Hepatocyte (in vitro differentiated cells): ENCODE data around the gene ESR1.

Experiments
- EZH2 ChIP-seq: fragments of 200-600 bp; sonication (generic); IDR thresholded peaks from 2 replicates; pipeline ENCODE4 v1.6.1; 2016; ENCODE audit warnings: antibody characterized with exemption, mild to moderate bottlenecking, borderline replicate concordance
- EZH2phosphoT487 ChIP-seq: fragments of 200-600 bp; sonication (generic); IDR thresholded peaks from one replicate; pipeline ENCODE4 v1.6.1; 2018; ENCODE audit warnings: antibody characterized with exemption, mild to moderate bottlenecking, low read depth, moderate library complexity; ENCODE audit not compliant: unreplicated experiment, severe bottlenecking
- TF ChIP-seq, protein P1 (sequence below): fragments of 200-600 bp; sonication (generic); IDR thresholded peaks from 2 replicates; pipeline ENCODE4 v1.5.1; 2016; ENCODE audit warnings: antibody characterized with exemption, mild to moderate bottlenecking; ENCODE audit not compliant: poor library complexity

- TF ChIP-seq, protein P1, sequence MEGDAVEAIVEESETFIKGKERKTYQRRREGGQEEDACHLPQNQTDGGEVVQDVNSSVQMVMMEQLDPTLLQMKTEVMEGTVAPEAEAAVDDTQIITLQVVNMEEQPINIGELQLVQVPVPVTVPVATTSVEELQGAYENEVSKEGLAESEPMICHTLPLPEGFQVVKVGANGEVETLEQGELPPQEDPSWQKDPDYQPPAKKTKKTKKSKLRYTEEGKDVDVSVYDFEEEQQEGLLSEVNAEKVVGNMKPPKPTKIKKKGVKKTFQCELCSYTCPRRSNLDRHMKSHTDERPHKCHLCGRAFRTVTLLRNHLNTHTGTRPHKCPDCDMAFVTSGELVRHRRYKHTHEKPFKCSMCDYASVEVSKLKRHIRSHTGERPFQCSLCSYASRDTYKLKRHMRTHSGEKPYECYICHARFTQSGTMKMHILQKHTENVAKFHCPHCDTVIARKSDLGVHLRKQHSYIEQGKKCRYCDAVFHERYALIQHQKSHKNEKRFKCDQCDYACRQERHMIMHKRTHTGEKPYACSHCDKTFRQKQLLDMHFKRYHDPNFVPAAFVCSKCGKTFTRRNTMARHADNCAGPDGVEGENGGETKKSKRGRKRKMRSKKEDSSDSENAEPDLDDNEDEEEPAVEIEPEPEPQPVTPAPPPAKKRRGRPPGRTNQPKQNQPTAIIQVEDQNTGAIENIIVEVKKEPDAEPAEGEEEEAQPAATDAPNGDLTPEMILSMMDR: no peak
- no peak for TF ChIP-seq EZH2
- TF ChIP-seq EZH2phosphoT487: no peak
These were observed 98.4 kb downstream of the ESR1 start for GRCh38 chr6:151905854-151906253.
